ENCODE results near the gene PDK1. TPM values are rescaled to one million over a fixed set of nuclear protein-coding genes. Genes with fewer than 3 reads are reported as not detected.

Gene PDK1
- total RNA-seq, 1 experiment from 2014 or later: 74.7 TPM

GRCh38 chr2:172558372-172558771 is 2.5 kb downstream of the PDK1 start:
- Histone ChIP-seq H2BK12ac (ENCODE audit: insufficient read length, low read depth, low read length) (no peak overlapping the region), H3K4me1 (ENCODE audit: insufficient read depth, low read length) (peaks cover 5% of the 10 kb centered on the region; the same call in 1 of the 2 replicates), H2BK20ac (ENCODE audit: low read depth, low read length, poor library complexity, severe bottlenecking) (no peak overlapping the region), H3K79me1 (ENCODE audit: insufficient read depth, low read depth, low read length, poor library complexity, severe bottlenecking) (no peaks in the 10 kb centered on the region), H2BK5ac (ENCODE audit: insufficient read length, low read length) (no peak overlapping the region), H3K27ac (ENCODE audit: insufficient read length, low read depth, low read length) (no peak overlapping the region), H2BK120ac (ENCODE audit: low read depth, low read length, poor library complexity, severe bottlenecking) (no peak overlapping the region), H2AK5ac (ENCODE audit: insufficient read length, low read length) (no peak overlapping the region), H3K9me3 (ENCODE audit: control insufficient read depth, low read depth, low read length) (no peaks in the 10 kb centered on the region), H2AFZ (ENCODE audit: low read length) (no peak overlapping the region), H3K56ac (ENCODE audit: insufficient read length, low read depth, low read length) (no peak overlapping the region), H3K23me2 (ENCODE audit: insufficient read length, low read depth, low read length, poor library complexity, severe bottlenecking) (peaks cover 4% of the 10 kb centered on the region), H4K8ac (replicated peaks; ENCODE audit: insufficient read length, low read depth, low read length) (no peak overlapping the region), H3K79me2 (ENCODE audit: insufficient read depth, low read length) (peaks cover 9% of the 10 kb centered on the region; the same call in 1 of the 2 replicates), H4K5ac (ENCODE audit: insufficient read length, low read depth, low read length) (no peak overlapping the region), H2BK15ac (ENCODE audit: low read depth, low read length) (no peak overlapping the region), H3T11ph (ENCODE audit: low read length) (no peak overlapping the region), H4K91ac (ENCODE audit: insufficient read length, low read depth, low read length) (no peak overlapping the region), H3K4ac (ENCODE audit: low read depth, low read length) (no peak overlapping the region), H3K4me2 (ENCODE audit: insufficient read depth, insufficient read length, low read length) (no peak overlapping the region), H3K9ac (ENCODE audit: extremely low read depth, insufficient read length, low read length) (no peak overlapping the region), H3K14ac (ENCODE audit: insufficient read depth, low read length) (no peak overlapping the region), H3K27me3 (ENCODE audit: insufficient read depth, low read length) (no peaks in the 10 kb centered on the region), H3K23ac (ENCODE audit: insufficient read length, low read depth, low read length) (no peak overlapping the region), H4K20me1 (ENCODE audit: control insufficient read depth, insufficient read depth, insufficient read length) (no peaks in the 10 kb centered on the region), H3K18ac (ENCODE audit: insufficient read length, low read depth, low read length) (no peak overlapping the region)
- no peaks in the 10 kb centered on the region; the same call in 1 of the 2 replicates for H3K27me3 Mint-ChIP-seq (ENCODE audit: low read depth)
- WGBS (ENCODE audit: extremely low coverage, insufficient read length, low lambda C conversion rate): no CpG with 5 or more reads among the region's 5 CpGs
- H3K4me1 Mint-ChIP-seq: peaks cover 52 to 53% of the 10 kb centered on the region in 2 experiments
- peaks cover 19 to 51% (median 25%) of the 10 kb centered on the region in 3 experiments; a peak in 6 of 7 replicates for H3K36me3 Mint-ChIP-seq (ENCODE audit: insufficient read depth in 1 of 3, low read depth in 3 of 3)
- no peaks in the 10 kb centered on the region; a peak in 2 of 5 replicates for H3K9me3 Mint-ChIP-seq
- TF ChIP-seq CTCF (conservative IDR thresholded peaks at IDR 0.05): no peak
- no peak for DNase-seq
- H3K4me3 Mint-ChIP-seq: peak overlapping the region; percentile 86 to 94; a peak in 4 of 5 replicates
- H3K27ac Mint-ChIP-seq: no peak overlapping the region; a peak in 1 of 7 replicates
